CD4-positive, alpha-beta T cell (primary cell): ENCODE data around the gene NET1. TPM values are rescaled to one million over a fixed set of nuclear protein-coding genes. Genes with fewer than 3 reads are reported as not detected.

Source experiments
- ATAC-seq: fragments of 200-7000 bp; cut with Tn5 transposase; one replicate; pipeline ENCODE4 v1.10.0; 2022; ENCODE audit warnings: mild to moderate bottlenecking; ENCODE audit not compliant: poor library complexity
- CTCF ChIA-PET: fragments of 350-600 bp; sonication (Branson Sonifier 250); formaldehyde crosslinking; loops from one replicate; lab custom pipeline; 2021; ENCODE audit warnings: antibody characterized with exemption, inconsistent platforms; lab: Charles Lee
- POLR2A ChIA-PET: fragments of 350-600 bp; sonication (Branson Sonifier 250); formaldehyde crosslinking; loops from one replicate; lab custom pipeline; 2021; ENCODE audit warnings: antibody characterized with exemption, inconsistent platforms; lab: Charles Lee
- DNase-seq, 14 experiments: peaks; one replicate each; pipeline ENCODE4 v3.0.0-alpha.2; 2013 to 2020; ENCODE audit warnings: mixed read lengths in 2 of 14
- H3K27ac ChIP-seq, 2 donors: one replicate each; pipeline versions ENCODE4 v1.5.1 to v1.7.0; 2013; ENCODE audit warnings: low read length in 2 of 2, low read depth in 1 of 2, mild to moderate bottlenecking in 1 of 2
- H3K27me3 ChIP-seq, 2 experiments: 1 replicate in 1 of 2; 2 replicates in 1 of 2; pipeline versions ENCODE4 v1.6.1 to v1.7.0; 2013; ENCODE audit warnings: low read length in 2 of 2, control low read depth in 1 of 2, mild to moderate bottlenecking in 1 of 2, moderate library complexity in 1 of 2; ENCODE audit not compliant: insufficient read depth in 2 of 2, control insufficient read depth in 1 of 2
- H3K36me3 ChIP-seq: one replicate; pipeline ENCODE4 v1.6.1; 2013; ENCODE audit warnings: low read length, control low read depth; ENCODE audit not compliant: insufficient read depth
- H3K4me1 ChIP-seq: one replicate; pipeline ENCODE4 v1.6.1; 2013; ENCODE audit warnings: low read length, control low read depth; ENCODE audit not compliant: insufficient read depth
- H3K4me3 ChIP-seq: one replicate; pipeline ENCODE4 v1.5.1; 2013; ENCODE audit warnings: mild to moderate bottlenecking, low read length, moderate library complexity
- H3K9me3 ChIP-seq, 2 experiments: 1 replicate in 1 of 2; 2 replicates in 1 of 2; pipeline versions ENCODE4 v1.6.1 to v1.7.0; 2013; ENCODE audit warnings: low read length in 2 of 2, mild to moderate bottlenecking in 2 of 2, control low read depth in 1 of 2, moderate library complexity in 1 of 2; ENCODE audit not compliant: control insufficient read depth in 1 of 2, insufficient read depth in 1 of 2
- H3K27ac Mint-ChIP-seq: one replicate; pipeline ENCODE4 v1.8.0; 2020; ENCODE audit warnings: mixed read lengths
- H3K27me3 Mint-ChIP-seq: one replicate; pipeline ENCODE4 v1.8.0; 2021; ENCODE audit warnings: mixed read lengths
- H3K36me3 Mint-ChIP-seq: one replicate; pipeline ENCODE4 v1.8.0; 2021; ENCODE audit warnings: low read depth, mixed read lengths
- H3K4me1 Mint-ChIP-seq: one replicate; pipeline ENCODE4 v1.8.0; 2021; ENCODE audit warnings: low read depth, mixed read lengths
- H3K4me3 Mint-ChIP-seq: one replicate; pipeline ENCODE4 v1.8.0; 2020; ENCODE audit warnings: mild to moderate bottlenecking, mixed read lengths
- H3K9me3 Mint-ChIP-seq: one replicate; pipeline ENCODE4 v1.8.0; 2020; ENCODE audit warnings: mixed read lengths
- CTCF ChIP-seq: fragments of 200-600 bp; IDR thresholded peaks from one replicate; pipeline ENCODE4 v1.8.0; 2022; ENCODE audit warnings: antibody characterized with exemption, mild to moderate bottlenecking
- intact Hi-C, 2 experiments: fragments of 100-400 bp; cut with DNase I in 1 of 2; cut with micrococcal nuclease in 1 of 2; formaldehyde crosslinking; loops; one replicate each; pipeline versions ENCODE4 v1.15.1 to v1.9.0; 2023 to 2025; cut with DNase I, micrococcal nuclease
- total RNA-seq, 174 experiments: library from RNA in 2 of 174; stranded (reverse) in 2 of 174; gene quantifications; one replicate each; pipeline ENCODE4 v1.2.3 and lab custom pipeline; 2021 to 2026

NET1 gene
- total RNA-seq, 2 experiments from 2014 or later, result 29.0 to 30.5 TPM

GRCh38 chr10:5370493-5371352 is 41.6 kb upstream of the NET1 start:
- Mint-ChIP-seq H3K4me1 (peaks cover 5% of the 10 kb centered on the region), H3K36me3 (no peaks in the 10 kb centered on the region), H3K27me3 (no peaks in the 10 kb centered on the region), H3K4me3 (no peak overlapping the region), H3K27ac (no peak overlapping the region), H3K9me3 (no peaks in the 10 kb centered on the region)
- intact Hi-C loops, result no loop called here
- Histone ChIP-seq H3K27me3 (no peaks in the 10 kb centered on the region), H3K27ac (no peak overlapping the region), H3K9me3 (no peaks in the 10 kb centered on the region), H3K36me3 (no peaks in the 10 kb centered on the region), H3K4me1 (no peaks in the 10 kb centered on the region), H3K4me3 (no peak overlapping the region)
- no peak for DNase-seq
- no peak for TF ChIP-seq CTCF
- ChIA-PET CTCF (no interaction called here), POLR2A (no interaction called here)
- ATAC-seq, result no peak

- Mint-ChIP-seq H3K27me3 (no peaks in the 10 kb centered on the region), H3K4me3 (no peak overlapping the region), H3K36me3 (no peaks in the 10 kb centered on the region), H3K27ac (no peak overlapping the region), H3K4me1 (peaks cover 5% of the 10 kb centered on the region), H3K9me3 (no peaks in the 10 kb centered on the region)
- H3K27me3 ChIP-seq, result no peaks in the 10 kb centered on the region
- H3K4me1 ChIP-seq, result no peaks in the 10 kb centered on the region
- no peak overlapping the region for H3K4me3 ChIP-seq
- no peak overlapping the region for H3K27ac ChIP-seq
- ChIA-PET CTCF (no interaction called here), POLR2A (no interaction called here)
- no peak for DNase-seq
- no peak for ATAC-seq
- H3K36me3 ChIP-seq, result no peaks in the 10 kb centered on the region
- no peaks in the 10 kb centered on the region for H3K9me3 ChIP-seq
- TF ChIP-seq CTCF, result no peak
- intact Hi-C loops, result no loop called here
These were observed 39.0 kb upstream of the NET1 start for GRCh38 chr10:5373307-5373706.

GRCh38 chr10:5373891-5374611 is 38.3 kb upstream of the NET1 start:
- TF ChIP-seq CTCF, result no peak
- CTCF ChIA-PET, result no interaction called here

More at GRCh38 chr10:5373891-5374611, 38.3 kb upstream of the NET1 start:
- no peaks in the 10 kb centered on the region for H3K9me3 ChIP-seq
- ATAC-seq, result no peak
- POLR2A ChIA-PET, result no interaction called here
- Mint-ChIP-seq H3K27ac (no peak overlapping the region), H3K36me3 (no peaks in the 10 kb centered on the region), H3K4me3 (no peak overlapping the region), H3K27me3 (no peaks in the 10 kb centered on the region), H3K9me3 (no peaks in the 10 kb centered on the region), H3K4me1 (peaks cover 5% of the 10 kb centered on the region)
- H3K4me1 ChIP-seq, result no peaks in the 10 kb centered on the region
- DNase-seq, result no peak
- intact Hi-C loops, result no loop called here
- no peaks in the 10 kb centered on the region for H3K36me3 ChIP-seq
- no peak overlapping the region for H3K4me3 ChIP-seq
- no peak overlapping the region for H3K27ac ChIP-seq
- H3K27me3 ChIP-seq, result no peaks in the 10 kb centered on the region
